K562 (cell line): ENCODE results near the gene AP3B2. TPM values are rescaled to one million over a fixed set of nuclear protein-coding genes. Genes with fewer than 3 reads are reported as not detected.
A peak's percentile ranks its signal among the peaks of the same experiment; 100 is the strongest.

Source experiments
- ATF1 ChIP-seq, 2 experiments: fragments of 450-650 bp in 1 of 2; IDR thresholded peaks; 2 replicates each; pipeline ENCODE4 v1.6.1; 2016; ENCODE audit warnings: missing compliant biosample characterization in 1 of 2, missing genetic modification characterization in 1 of 2
- C11orf30 ChIP-seq: fragments of 450-650 bp; IDR thresholded peaks from 2 replicates; pipeline ENCODE4 v1.6.1; 2016; ENCODE audit warnings: low read depth, mild to moderate bottlenecking
- CHD1 ChIP-seq: fragments of 200-600 bp; sonication (generic); IDR thresholded peaks from one replicate; pipeline ENCODE4 v1.6.1; 2012; ENCODE audit warnings: mild to moderate bottlenecking, moderate library complexity, low read length, inconsistent platforms
- CREM ChIP-seq: IDR thresholded peaks from 2 replicates; pipeline ENCODE4 v1.6.1; 2014; ENCODE audit warnings: antibody characterized with exemption, low read depth
- EGR1 ChIP-seq: fragments of 450-650 bp; conservative IDR thresholded peaks from 2 replicates; pipeline ENCODE4 v1.6.1; 2017; ENCODE audit warnings: mild to moderate bottlenecking
- GABPB1 ChIP-seq: sonication (generic); formaldehyde crosslinking; IDR thresholded peaks from 2 replicates; pipeline ENCODE4 v1.8.0; 2022; ENCODE audit warnings: mild to moderate bottlenecking, missing genetic modification reagents
- MTA1 ChIP-seq: fragments of 450-650 bp; IDR thresholded peaks from 2 replicates; pipeline ENCODE4 v1.6.1; 2017; ENCODE audit warnings: borderline replicate concordance
- PTTG1 ChIP-seq: fragments of 450-650 bp; IDR thresholded peaks from 2 replicates; pipeline ENCODE4 v1.6.1; 2016; ENCODE audit warnings: low read depth, mild to moderate bottlenecking, missing genetic modification characterization, missing compliant biosample characterization
- RBM22 ChIP-seq: fragments of 200-400 bp; formaldehyde crosslinking; IDR thresholded peaks from 2 replicates; pipeline ENCODE4 v1.6.1; 2018; ENCODE audit warnings: low read length, low read depth; ENCODE audit not compliant: poor library complexity, severe bottlenecking
- RFX5 ChIP-seq: IDR thresholded peaks from 2 replicates; pipeline ENCODE4 v1.6.1; 2011; ENCODE audit warnings: low read depth, mild to moderate bottlenecking, improper control_type of control experiment, low read length
- SMARCB1 ChIP-seq: IDR thresholded peaks from 2 replicates; pipeline ENCODE4 v1.6.1; 2011; ENCODE audit warnings: improper control_type of control experiment, low read depth; ENCODE audit not compliant: insufficient read length
- STAG1 ChIP-seq: sonication (generic); formaldehyde crosslinking; IDR thresholded peaks from 2 replicates; pipeline ENCODE4 v1.5.0; 2020; ENCODE audit warnings: missing genetic modification reagents, borderline replicate concordance
- ZNF408 ChIP-seq: fragments of 250-450 bp; sonication (Bioruptor Pico); IDR thresholded peaks from 2 replicates; pipeline ENCODE4 v1.4.0; 2020; ENCODE audit warnings: low read depth, mild to moderate bottlenecking, moderate library complexity
- ZNF699 ChIP-seq: fragments of 250-450 bp; sonication (Bioruptor Pico); IDR thresholded peaks from 2 replicates; pipeline ENCODE4 v1.8.0; 2021; ENCODE audit warnings: mild to moderate bottlenecking, moderate library complexity; ENCODE audit not compliant: insufficient replicate concordance
- polyA plus RNA-seq, 8 experiments: library from polyadenylated mRNA; depleted of rRNA in 4 of 8; stranded (reverse) in 5 of 8; unstranded in 3 of 8; fragments of >200 nt; fragmentation: Nextera tagmentation in 2 of 8; fragmentation: Illumina TruSeq in 1 of 8; extraction: Ambion mirVana in 2 of 8; extraction: Trizol in 1 of 8; gene quantifications; 2 replicates each; pipeline versions ENCODE4 v1.2.1 to v1.2.3, GENCODE V29; 2011 to 2014; ENCODE audit warnings: inconsistent platforms in 1 of 8, missing spikeins in 1 of 8
- total RNA-seq, 7 experiments: library from RNA; depleted of rRNA in 6 of 7; stranded (reverse); fragments of >200 nt in 6 of 7; fragmentation: Illumina TruSeq in 2 of 7; extraction: Trizol in 2 of 7; gene quantifications; 2 replicates each; pipeline versions ENCODE4 v1.2.1 to v1.2.3, GENCODE V29; 2011 to 2021; ENCODE audit warnings: low replicate concordance in 1 of 7
- TF ChIP-seq, protein P1 (sequence below): sonication (generic); formaldehyde crosslinking; IDR thresholded peaks from 2 replicates; pipeline ENCODE4 v1.8.1; 2022; ENCODE audit warnings: missing genetic modification reagents
- TF ChIP-seq, protein P2 (sequence below): fragments of 250-450 bp; sonication (Bioruptor Pico); IDR thresholded peaks from 2 replicates; pipeline ENCODE4 v1.8.0; 2021; ENCODE audit warnings: borderline replicate concordance, mild to moderate bottlenecking, moderate library complexity; ENCODE audit not compliant: poor library complexity, severe bottlenecking
- TF ChIP-seq, protein P3 (sequence below): fragments of 250-450 bp; sonication (Bioruptor Pico); IDR thresholded peaks from 2 replicates; pipeline ENCODE4 v1.5.0; 2021; ENCODE audit warnings: mild to moderate bottlenecking, moderate library complexity
- TF ChIP-seq, protein P4 (sequence below): sonication (generic); formaldehyde crosslinking; IDR thresholded peaks from 2 replicates; pipeline ENCODE4 v1.8.0; 2023; ENCODE audit warnings: mild to moderate bottlenecking, missing genetic modification reagents

Gene AP3B2
- total and polyA plus RNA-seq, 9 of the 15 experiments (the other 6 are each of a cell fraction or from before 2014, with no cell fraction given) = 0.03 to 0.15 (median 0.10) TPM; not detected in 2

DNA sequence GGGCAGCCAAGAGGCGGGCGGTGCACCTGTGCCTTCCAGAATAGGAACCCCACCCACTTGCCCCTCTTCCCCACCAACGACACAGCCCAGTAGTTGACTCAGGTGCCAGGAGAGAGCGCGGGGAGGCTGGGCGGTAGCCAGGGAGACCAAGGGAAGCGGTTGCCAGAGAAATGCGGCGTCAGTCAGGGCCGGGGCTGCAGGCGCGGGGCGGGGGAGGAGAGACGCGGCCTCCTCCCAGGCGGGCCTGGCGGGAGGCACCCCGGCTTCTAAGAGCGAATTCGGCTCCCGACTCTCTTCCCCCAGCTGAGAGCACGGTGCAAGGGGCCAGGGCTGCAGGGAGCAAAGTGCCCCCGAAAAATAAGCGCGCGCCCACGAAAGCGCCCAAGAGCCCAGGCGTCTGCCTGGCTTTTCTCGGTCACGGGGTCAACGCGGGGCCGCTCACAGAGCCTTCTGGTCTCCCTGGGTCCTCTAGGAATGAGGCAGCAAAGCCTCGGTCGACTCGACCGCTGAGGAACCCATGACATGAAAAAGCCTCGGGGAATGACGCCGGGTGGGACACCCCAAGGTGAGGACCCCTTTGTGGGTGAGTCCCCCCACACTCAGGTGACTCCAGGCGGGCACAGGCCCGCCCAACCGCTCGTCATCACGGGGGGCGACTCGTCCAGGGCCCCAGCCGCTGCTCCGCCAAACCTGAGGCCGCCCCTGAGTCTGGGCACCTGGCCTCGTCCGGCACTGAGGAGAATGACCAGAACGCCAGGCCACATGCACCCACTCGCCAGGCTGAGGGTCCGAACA lies 63.2 kb downstream of the AP3B2 start (continued):
- TF ChIP-seq, protein P1, sequence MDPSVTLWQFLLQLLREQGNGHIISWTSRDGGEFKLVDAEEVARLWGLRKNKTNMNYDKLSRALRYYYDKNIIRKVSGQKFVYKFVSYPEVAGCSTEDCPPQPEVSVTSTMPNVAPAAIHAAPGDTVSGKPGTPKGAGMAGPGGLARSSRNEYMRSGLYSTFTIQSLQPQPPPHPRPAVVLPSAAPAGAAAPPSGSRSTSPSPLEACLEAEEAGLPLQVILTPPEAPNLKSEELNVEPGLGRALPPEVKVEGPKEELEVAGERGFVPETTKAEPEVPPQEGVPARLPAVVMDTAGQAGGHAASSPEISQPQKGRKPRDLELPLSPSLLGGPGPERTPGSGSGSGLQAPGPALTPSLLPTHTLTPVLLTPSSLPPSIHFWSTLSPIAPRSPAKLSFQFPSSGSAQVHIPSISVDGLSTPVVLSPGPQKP = no peak
- TF ChIP-seq, protein P2, sequence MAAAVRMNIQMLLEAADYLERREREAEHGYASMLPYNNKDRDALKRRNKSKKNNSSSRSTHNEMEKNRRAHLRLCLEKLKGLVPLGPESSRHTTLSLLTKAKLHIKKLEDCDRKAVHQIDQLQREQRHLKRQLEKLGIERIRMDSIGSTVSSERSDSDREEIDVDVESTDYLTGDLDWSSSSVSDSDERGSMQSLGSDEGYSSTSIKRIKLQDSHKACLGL (CRISPR knock-in tag) = no peak
- no peak for TF ChIP-seq RFX5
- peak; percentile 48 for TF ChIP-seq RBM22
- TF ChIP-seq ATF1 (CRISPR knock-in tag; IDR thresholded peaks at IDR 0.05) = no peak
- TF ChIP-seq ATF1 (tag; IDR thresholded peaks at IDR 0.05) = peak; percentile 8; the same call in 1 of the 2 replicates
- no peak for TF ChIP-seq PTTG1
- TF ChIP-seq ZNF408 (CRISPR knock-in tag) = no peak
- TF ChIP-seq CREM = peak; percentile 47
- TF ChIP-seq CHD1 = peak; percentile 15
- TF ChIP-seq ZNF699 (CRISPR knock-in tag) = no peak
- peak; percentile 14; the same call in 1 of the 2 replicates for TF ChIP-seq C11orf30
- TF ChIP-seq EGR1 = peak; percentile 67
- TF ChIP-seq SMARCB1 = no peak
- peak; percentile 58; the same call in 1 of the 2 replicates for TF ChIP-seq GABPB1 (CRISPR knock-in tag)
- TF ChIP-seq MTA1 = no peak
- TF ChIP-seq, protein P3, sequence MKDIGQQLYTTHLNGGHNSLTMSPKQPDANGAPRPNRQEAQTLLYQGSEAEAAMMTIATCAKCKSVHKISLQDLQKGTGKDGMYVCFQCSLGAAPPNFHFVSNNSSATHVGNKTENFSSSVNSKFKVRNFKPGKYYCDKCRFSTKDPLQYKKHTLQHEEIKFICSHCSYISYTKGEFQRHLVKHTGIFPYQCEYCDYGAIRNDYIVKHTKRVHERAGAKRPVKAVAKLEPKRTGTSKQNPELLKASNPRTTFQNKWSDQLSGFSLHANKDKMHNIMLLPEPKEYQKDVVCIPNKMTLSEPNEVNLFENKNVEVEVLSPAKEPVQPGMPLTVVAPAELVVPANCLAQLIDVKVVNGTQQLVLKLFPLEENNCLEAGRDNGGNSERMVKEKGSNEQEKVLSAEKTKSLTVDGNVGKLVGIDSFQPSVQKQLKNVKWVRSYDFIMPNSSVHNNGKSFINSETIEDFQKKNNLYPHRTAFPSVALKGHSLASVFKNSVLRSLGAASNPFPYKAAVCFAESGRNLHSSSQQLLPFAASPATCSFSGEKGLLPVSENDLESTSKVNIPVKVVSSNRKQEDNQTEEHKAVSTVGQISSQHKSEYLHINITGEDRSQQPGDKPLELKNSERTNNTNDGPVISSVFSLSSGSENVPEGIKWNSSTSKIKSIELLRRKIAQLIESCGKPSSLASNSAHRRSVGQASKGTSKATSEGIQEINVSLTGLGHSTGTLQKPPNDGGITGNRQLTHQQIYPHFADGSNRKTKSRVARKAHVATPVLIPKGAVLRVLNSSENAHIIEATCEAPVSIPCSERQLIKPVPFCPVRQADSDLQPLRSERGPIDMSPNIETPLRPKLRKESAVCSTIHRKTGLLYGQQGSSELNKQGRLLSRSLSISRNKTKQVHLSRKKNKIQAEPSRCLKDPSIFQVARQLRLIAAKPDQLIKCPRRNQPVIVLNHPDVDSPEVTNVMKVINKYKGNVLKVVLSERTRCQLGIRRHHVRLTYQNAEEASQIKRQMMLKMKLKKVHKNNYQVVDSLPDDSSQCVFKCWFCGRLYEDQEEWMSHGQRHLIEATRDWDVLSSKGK = no peak
- TF ChIP-seq, protein P4, sequence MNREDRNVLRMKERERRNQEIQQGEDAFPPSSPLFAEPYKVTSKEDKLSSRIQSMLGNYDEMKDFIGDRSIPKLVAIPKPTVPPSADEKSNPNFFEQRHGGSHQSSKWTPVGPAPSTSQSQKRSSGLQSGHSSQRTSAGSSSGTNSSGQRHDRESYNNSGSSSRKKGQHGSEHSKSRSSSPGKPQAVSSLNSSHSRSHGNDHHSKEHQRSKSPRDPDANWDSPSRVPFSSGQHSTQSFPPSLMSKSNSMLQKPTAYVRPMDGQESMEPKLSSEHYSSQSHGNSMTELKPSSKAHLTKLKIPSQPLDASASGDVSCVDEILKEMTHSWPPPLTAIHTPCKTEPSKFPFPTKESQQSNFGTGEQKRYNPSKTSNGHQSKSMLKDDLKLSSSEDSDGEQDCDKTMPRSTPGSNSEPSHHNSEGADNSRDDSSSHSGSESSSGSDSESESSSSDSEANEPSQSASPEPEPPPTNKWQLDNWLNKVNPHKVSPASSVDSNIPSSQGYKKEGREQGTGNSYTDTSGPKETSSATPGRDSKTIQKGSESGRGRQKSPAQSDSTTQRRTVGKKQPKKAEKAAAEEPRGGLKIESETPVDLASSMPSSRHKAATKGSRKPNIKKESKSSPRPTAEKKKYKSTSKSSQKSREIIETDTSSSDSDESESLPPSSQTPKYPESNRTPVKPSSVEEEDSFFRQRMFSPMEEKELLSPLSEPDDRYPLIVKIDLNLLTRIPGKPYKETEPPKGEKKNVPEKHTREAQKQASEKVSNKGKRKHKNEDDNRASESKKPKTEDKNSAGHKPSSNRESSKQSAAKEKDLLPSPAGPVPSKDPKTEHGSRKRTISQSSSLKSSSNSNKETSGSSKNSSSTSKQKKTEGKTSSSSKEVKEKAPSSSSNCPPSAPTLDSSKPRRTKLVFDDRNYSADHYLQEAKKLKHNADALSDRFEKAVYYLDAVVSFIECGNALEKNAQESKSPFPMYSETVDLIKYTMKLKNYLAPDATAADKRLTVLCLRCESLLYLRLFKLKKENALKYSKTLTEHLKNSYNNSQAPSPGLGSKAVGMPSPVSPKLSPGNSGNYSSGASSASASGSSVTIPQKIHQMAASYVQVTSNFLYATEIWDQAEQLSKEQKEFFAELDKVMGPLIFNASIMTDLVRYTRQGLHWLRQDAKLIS (CRISPR knock-in tag) = 0 out of 2 replicates have a peak, but pooled peaks have one; percentile 5
- no peak for TF ChIP-seq STAG1 (CRISPR knock-in tag)
